ENCODE results near the gene WBP2.

WBP2 gene

GRCh38 chr17:75843577-75844529, 11.3 kb downstream of the WBP2 start, which contains the start of gene UNC13D:
UNC13D (minus strand) TSS chr17:75844404; CDS start chr17:75844337, 67 bp downstream.
- DNase-seq: no peak

- no peak for DNase-seq
Observed at GRCh38 chr17:75842963-75843576, 12.1 kb downstream of the WBP2 start.

- no peak for DNase-seq
Observed at GRCh38 chr17:75842411-75842810, 12.7 kb downstream of the WBP2 start.

GRCh38 chr17:75840799-75841164, 14.4 kb downstream of the WBP2 start:
- no peak for DNase-seq

- DNase-seq: no peak
Observed at GRCh38 chr17:75839942-75840798, 15.0 kb downstream of the WBP2 start.

GRCh38 chr17:75838410-75838809, 16.7 kb downstream of the WBP2 start:
- no peak for DNase-seq

GRCh38 chr17:75837899-75838298, 17.2 kb downstream of the WBP2 start:
- no peak for DNase-seq

GRCh38 chr17:75836605-75837004, 18.5 kb downstream of the WBP2 start:
- no peak for DNase-seq

- no peak for DNase-seq
Observed at GRCh38 chr17:75835654-75835987, 19.5 kb downstream of the WBP2 start.

- DNase-seq: no peak
Observed at GRCh38 chr17:75834928-75835653, 20.0 kb downstream of the WBP2 start.

- no peak for DNase-seq
Observed at GRCh38 chr17:75834279-75834920, 20.7 kb downstream of the WBP2 start.

- DNase-seq: peak; percentile 93
Observed at GRCh38 chr17:75832652-75833400, 22.3 kb downstream of the WBP2 start.

GRCh38 chr17:75832164-75832651, 22.9 kb downstream of the WBP2 start:
- DNase-seq: peak; percentile 4

GRCh38 chr17:75831032-75831571, 24.0 kb downstream of the WBP2 start:
- no peak for DNase-seq

GRCh38 chr17:75830164-75831031, 24.7 kb downstream of the WBP2 start:
- no peak for DNase-seq

GRCh38 chr17:75829747-75830146, 25.4 kb downstream of the WBP2 start:
- DNase-seq: no peak

- DNase-seq: no peak
Observed at GRCh38 chr17:75828741-75829140, 26.4 kb downstream of the WBP2 start.

GRCh38 chr17:75828076-75828400, 27.1 kb downstream of the WBP2 start:
- no peak for DNase-seq

- peak; percentile 65 for DNase-seq
Observed at GRCh38 chr17:75827308-75828075, 27.6 kb downstream of the WBP2 start.
